ENCODE data around the gene COX8C.
"Not testable (repeated sequence)": the region's sequence is repeated elsewhere in the genome, so short reads cannot be mapped to it uniquely, and the experiment has no call there.

COX8C gene

DNA sequence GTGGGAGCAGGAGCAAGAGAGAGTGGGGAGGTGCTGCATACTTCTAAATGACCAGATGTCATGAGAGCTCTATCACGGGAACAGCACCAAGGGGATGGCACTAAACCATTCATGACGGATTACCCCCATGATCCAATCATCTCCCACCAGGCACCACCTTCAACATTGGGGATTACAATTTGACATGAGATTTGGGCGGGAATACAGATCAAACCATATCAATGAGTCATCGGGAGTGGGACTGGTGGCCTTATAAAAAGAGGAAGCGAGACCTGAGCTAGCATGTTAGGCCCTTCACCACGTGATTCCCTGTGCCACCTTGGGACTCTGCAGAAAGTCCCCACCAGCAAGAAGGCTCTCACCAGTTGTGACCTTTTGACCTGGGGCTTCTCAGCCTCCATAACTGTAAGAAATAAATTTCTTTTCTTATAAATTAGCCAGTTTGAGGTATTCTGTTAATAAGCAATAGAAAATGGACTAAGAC is 28.7 kb downstream of the COX8C start:
- no peak for DNase-seq

DNA sequence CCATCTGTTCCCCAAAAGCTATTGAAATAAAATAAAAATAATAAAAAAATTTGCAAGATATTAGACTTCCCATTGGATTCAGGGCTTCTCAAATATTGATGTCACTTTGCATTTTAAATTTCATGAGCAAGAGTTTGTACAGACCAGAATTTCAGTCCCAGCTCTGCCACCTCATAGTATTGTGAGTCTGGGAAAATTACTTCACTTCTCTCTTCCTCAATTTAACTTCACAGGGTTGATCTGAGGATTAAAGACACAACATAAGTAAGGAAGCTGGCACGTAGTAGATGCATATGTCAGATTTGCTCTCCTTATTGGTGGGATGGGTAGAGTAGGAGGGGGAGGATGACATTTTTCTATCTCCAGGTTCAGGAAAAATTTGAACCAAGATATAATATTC is 32.8 kb downstream of the COX8C start:
- no peak for DNase-seq

DNA sequence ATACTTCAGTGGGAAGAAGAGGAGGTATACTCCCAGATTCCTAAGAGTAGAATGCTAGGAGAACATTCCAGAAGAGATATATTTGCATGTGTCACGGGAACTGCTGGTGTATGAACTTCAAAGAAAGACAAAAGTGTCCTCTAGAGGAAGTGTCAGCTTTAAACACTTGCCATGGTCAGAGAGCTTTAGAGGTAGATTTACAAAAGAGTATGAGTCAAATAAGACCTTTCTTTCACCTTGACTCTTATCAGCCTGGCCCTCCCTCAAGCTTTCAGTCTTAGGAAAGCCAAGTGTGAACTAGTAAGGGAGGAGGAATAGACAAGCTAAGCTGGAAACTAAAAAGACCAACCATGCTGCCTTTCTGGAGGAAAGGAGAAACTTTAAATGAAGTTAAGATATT is 34.7 kb downstream of the COX8C start:
- no peak for DNase-seq

DNA sequence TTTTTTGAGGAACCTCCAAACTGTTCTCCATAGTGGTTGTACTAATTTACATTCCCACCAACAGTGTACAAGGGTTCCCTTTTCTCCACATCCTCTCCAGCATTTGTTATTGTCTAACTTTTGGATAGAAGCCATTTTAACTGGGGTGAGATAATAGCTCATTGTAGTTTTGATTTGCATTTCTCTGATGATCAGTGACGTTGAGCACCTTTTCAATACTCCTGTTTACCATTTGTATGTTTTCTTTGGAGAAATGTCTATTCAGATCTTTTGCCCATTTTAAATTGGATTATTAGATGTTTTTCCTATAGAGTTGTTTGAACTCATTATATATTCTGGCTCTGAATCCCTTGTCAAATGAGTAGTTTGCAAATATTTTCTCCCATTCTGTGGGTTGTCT is 37.3 kb downstream of the COX8C start:
- not testable (repeated sequence) for DNase-seq

DNA sequence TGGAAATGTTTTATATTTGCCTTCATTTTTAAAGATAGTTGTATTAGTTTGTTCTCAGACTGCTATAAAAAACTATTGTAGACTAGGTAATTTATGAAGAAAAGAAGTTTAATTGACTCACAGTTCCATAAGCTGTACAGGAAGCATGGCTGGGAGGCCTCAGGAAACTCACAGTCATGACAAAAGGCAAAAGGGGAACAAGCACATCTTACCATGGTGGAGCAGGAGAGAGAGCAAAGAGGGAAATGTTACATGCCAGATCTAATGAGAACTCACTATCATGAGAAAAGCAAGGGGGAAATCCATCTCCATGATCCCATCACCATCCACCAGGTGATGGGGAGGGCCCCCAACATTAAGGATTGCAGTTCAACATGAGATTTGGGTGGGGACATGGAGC is 48.2 kb downstream of the COX8C start:
- DNase-seq = no peak

DNA sequence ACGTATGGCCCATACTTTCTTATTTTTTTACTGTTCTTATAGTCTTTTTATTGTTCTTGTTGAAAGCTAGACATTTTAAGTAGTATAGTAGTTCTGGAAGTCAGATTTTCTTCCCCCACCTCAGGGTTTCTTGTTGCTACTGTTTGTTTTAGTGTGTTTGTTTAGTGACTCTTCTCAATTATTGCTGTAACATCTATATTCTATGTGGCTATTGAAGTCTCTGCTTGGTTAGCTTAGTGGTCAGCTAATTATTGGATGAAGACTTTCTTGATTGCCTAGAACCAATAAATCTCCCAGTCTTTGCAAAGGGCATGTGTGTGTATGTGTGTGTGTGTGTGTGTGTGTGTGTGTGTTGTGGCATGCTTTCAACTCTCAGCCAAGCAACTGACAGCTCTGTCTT is 49.5 kb downstream of the COX8C start:
- DNase-seq = no peak

Data from NCI-H2171 treated with DMSO at 0.1 percent for 48 hours (cell line).